Measurements from ENCODE around the gene SLC8A2.

The SLC8A2 gene

DNA sequence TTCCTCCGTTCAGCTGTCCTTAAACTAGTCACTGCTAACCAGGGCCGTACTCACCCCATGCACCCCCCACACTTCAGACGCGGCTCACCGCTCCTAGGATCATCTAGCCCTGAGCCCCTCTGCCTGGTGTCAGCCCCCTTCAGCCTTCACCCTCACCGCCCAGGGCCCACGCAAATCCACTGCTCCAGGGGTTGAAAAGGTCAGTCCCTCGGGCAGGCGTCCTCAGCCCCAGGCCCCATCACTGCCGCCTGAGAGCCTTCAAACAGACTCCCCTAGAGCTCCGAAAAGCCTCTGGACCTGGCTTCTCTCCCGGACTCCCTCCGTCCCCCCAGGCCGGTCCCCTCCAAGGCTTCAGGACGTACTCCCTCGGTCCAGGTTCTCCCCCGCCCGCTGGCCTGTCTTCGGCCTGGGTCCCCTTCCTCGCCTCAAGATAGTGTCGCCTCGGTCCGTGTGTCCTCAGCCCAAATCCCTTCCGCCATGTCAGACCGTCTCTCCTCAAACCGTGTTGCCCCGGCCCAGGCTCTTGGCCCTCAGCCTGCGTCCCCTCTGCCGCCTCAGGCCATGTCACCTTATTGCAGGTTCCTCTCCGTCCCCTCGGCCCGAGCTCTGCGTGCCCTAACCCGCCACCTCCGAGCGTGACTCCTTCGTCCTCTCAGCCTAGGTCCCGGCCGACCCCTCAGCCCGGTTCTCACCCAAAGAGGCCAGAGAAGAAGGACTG, 42.6 kb upstream of the SLC8A2 start:
- Histone ChIP-seq H2AFZ (ENCODE audit: low read length) (no peak overlapping the region), H3K4me2 (ENCODE audit: low read length) (peak overlapping the region; percentile 95), H3K9ac (ENCODE audit: low read length) (peak overlapping the region; percentile 91), H3K27me3 (ENCODE audit: insufficient read depth, low read length) (no peaks in the 10 kb centered on the region), H3F3A (ENCODE audit: insufficient read depth, low read length) (no peaks in the 10 kb centered on the region), H3K4me3 (ENCODE audit: low read depth, low read length, poor library complexity, severe bottlenecking) (peak overlapping the region; percentile 91), H4K20me1 (ENCODE audit: insufficient read depth, low read length) (no peaks in the 10 kb centered on the region), H3K36me3 (ENCODE audit: insufficient read depth, low read length) (peaks cover 7% of the 10 kb centered on the region; the same call in 1 of the 2 replicates), H3K79me2 (ENCODE audit: insufficient read depth, low read length) (peaks cover 30% of the 10 kb centered on the region), H3K27ac (ENCODE audit: low read depth, low read length, poor library complexity, severe bottlenecking) (peak overlapping the region; percentile 25), H3K9me3 (ENCODE audit: low read length) (no peaks in the 10 kb centered on the region), H3K4me1 (ENCODE audit: insufficient read depth, low read length, severe bottlenecking) (peaks cover 41% of the 10 kb centered on the region), H3K9me2 (ENCODE audit: low read depth, low read length) (no peaks in the 10 kb centered on the region)
- TF ChIP-seq, protein P1, sequence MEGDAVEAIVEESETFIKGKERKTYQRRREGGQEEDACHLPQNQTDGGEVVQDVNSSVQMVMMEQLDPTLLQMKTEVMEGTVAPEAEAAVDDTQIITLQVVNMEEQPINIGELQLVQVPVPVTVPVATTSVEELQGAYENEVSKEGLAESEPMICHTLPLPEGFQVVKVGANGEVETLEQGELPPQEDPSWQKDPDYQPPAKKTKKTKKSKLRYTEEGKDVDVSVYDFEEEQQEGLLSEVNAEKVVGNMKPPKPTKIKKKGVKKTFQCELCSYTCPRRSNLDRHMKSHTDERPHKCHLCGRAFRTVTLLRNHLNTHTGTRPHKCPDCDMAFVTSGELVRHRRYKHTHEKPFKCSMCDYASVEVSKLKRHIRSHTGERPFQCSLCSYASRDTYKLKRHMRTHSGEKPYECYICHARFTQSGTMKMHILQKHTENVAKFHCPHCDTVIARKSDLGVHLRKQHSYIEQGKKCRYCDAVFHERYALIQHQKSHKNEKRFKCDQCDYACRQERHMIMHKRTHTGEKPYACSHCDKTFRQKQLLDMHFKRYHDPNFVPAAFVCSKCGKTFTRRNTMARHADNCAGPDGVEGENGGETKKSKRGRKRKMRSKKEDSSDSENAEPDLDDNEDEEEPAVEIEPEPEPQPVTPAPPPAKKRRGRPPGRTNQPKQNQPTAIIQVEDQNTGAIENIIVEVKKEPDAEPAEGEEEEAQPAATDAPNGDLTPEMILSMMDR (IDR thresholded peaks at IDR 0.05; ENCODE audit: low read length) = no peak
- TF ChIP-seq EZH2 (IDR thresholded peaks at IDR 0.05; ENCODE audit: borderline replicate concordance, low read length) = no peak

DNA sequence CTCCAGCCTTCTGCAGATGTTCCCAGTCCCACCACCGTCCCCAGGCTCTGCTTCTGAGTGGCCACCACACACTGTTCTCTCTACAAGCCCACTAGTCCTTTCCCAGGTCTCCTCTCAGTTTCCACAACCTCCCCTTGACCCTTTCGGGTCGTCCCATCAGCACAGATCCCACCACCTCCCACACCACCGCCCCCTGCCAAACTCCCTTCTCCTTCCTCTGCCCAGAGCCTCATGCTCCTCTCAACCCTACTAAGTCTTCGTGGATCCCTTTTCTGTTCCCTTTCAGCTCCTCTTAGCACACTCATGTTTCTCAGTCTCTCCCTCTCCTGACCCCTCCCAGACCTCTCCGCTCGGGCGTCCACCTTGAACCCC, 41.2 kb upstream of the SLC8A2 start:
- H3K9me3 ChIP-seq (ENCODE audit: low read length) = no peaks in the 10 kb centered on the region
- H3K9me2 ChIP-seq (ENCODE audit: low read depth, low read length) = no peaks in the 10 kb centered on the region
- no peak for TF ChIP-seq EZH2 (IDR thresholded peaks at IDR 0.05; ENCODE audit: borderline replicate concordance, low read length)
- TF ChIP-seq, protein P1 (IDR thresholded peaks at IDR 0.05; ENCODE audit: low read length) = no peak
- peaks cover 32% of the 10 kb centered on the region for H3K4me1 ChIP-seq (ENCODE audit: insufficient read depth, low read length, severe bottlenecking)
- no peak overlapping the region for H3K27ac ChIP-seq (ENCODE audit: low read depth, low read length, poor library complexity, severe bottlenecking)
- peak overlapping the region; percentile 91 for H3K4me3 ChIP-seq (ENCODE audit: low read depth, low read length, poor library complexity, severe bottlenecking)
- H3F3A ChIP-seq (ENCODE audit: insufficient read depth, low read length) = no peaks in the 10 kb centered on the region
- peaks cover 7% of the 10 kb centered on the region; the same call in 1 of the 2 replicates for H3K36me3 ChIP-seq (ENCODE audit: insufficient read depth, low read length)
- peak overlapping the region; percentile 95 for H3K4me2 ChIP-seq (ENCODE audit: low read length)
- no peaks in the 10 kb centered on the region for H3K27me3 ChIP-seq (ENCODE audit: insufficient read depth, low read length)
- peak overlapping the region; percentile 19; the same call in 1 of the 2 replicates for H3K9ac ChIP-seq (ENCODE audit: low read length)
- no peak overlapping the region for H2AFZ ChIP-seq (ENCODE audit: low read length)
- H3K79me2 ChIP-seq (ENCODE audit: insufficient read depth, low read length) = peaks cover 30% of the 10 kb centered on the region
- no peaks in the 10 kb centered on the region for H4K20me1 ChIP-seq (ENCODE audit: insufficient read depth, low read length)

DNA sequence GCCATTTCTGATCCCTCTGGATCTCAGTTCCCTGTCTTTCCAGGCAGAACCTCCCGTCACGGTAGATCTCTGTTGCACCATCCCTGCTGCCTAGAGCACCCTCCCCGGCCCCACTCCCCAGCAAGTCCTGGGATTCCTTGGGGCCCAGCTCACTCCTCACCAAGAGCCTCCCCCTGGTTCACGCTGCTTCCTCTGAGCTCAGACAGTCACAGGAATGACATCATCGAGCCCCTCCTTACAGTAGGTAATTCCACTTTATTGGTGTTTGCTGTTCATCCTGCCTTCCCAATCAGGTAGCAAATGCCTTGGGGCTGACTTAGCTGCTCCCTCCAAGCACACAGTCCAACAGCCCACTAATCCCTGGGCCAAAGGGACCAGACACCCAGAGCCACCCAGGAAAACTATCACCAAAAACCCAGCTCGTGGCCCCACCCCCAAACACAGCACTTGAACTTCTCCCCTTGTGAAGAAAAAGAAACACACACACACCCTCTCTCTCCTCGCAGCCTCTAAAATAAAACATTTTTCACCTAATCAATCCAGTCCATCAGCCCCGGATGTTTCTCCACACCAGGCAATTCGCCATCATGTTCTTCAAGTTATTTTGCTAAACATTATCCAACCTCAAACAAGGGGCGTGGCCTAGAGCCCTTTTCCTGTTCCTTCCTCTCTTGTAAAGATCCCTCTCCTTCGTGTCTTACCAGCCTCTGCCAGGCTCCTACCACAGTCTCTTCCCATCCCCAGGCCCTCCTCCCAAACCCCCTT, 40.7 kb upstream of the SLC8A2 start:
- H2AFZ ChIP-seq (ENCODE audit: low read length) = no peak overlapping the region
- peak overlapping the region; percentile 95 for H3K4me2 ChIP-seq (ENCODE audit: low read length)
- H3F3A ChIP-seq (ENCODE audit: insufficient read depth, low read length) = no peaks in the 10 kb centered on the region
- peaks cover 30% of the 10 kb centered on the region for H3K4me1 ChIP-seq (ENCODE audit: insufficient read depth, low read length, severe bottlenecking)
- peak overlapping the region; percentile 91 for H3K4me3 ChIP-seq (ENCODE audit: low read depth, low read length, poor library complexity, severe bottlenecking)
- no peaks in the 10 kb centered on the region for H3K9me2 ChIP-seq (ENCODE audit: low read depth, low read length)
- H3K27ac ChIP-seq (ENCODE audit: low read depth, low read length, poor library complexity, severe bottlenecking) = no peak overlapping the region
- peaks cover 30% of the 10 kb centered on the region for H3K79me2 ChIP-seq (ENCODE audit: insufficient read depth, low read length)
- peak overlapping the region; percentile 19; the same call in 1 of the 2 replicates for H3K9ac ChIP-seq (ENCODE audit: low read length)
- H4K20me1 ChIP-seq (ENCODE audit: insufficient read depth, low read length) = no peaks in the 10 kb centered on the region
- H3K9me3 ChIP-seq (ENCODE audit: low read length) = no peaks in the 10 kb centered on the region
- H3K36me3 ChIP-seq (ENCODE audit: insufficient read depth, low read length) = peaks cover 7% of the 10 kb centered on the region; the same call in 1 of the 2 replicates
- H3K27me3 ChIP-seq (ENCODE audit: insufficient read depth, low read length) = no peaks in the 10 kb centered on the region
- no peak for TF ChIP-seq EZH2 (IDR thresholded peaks at IDR 0.05; ENCODE audit: borderline replicate concordance, low read length)
- TF ChIP-seq, protein P1 (IDR thresholded peaks at IDR 0.05; ENCODE audit: low read length) = no peak
